K562 (cell line): Measurements from ENCODE around the gene ATP2B1.

Source experiments
- CTCF ChIP-seq, 3 experiments: IDR thresholded peaks in 2 of 3; conservative IDR thresholded peaks in 1 of 3; 2 replicates each; pipeline ENCODE4 v1.5.1; 2011 to 2012; ENCODE audit warnings: low read length in 3 of 3, mild to moderate bottlenecking in 3 of 3, control low read depth in 2 of 3, improper control_type of control experiment in 1 of 3, inconsistent platforms in 1 of 3, low read depth in 1 of 3, mixed read lengths in 1 of 3, moderate library complexity in 1 of 3; ENCODE audit not compliant: insufficient read depth in 2 of 3
- POLR2H ChIP-seq: IDR thresholded peaks from 2 replicates; pipeline ENCODE4 v1.6.1; 2016; ENCODE audit warnings: missing genetic modification characterization, low read depth, mild to moderate bottlenecking, control low read depth, missing compliant biosample characterization, moderate library complexity
- RAD21 ChIP-seq, 2 experiments: fragments of 250-450 bp in 1 of 2; fragments of 450-650 bp in 1 of 2; sonication (Bioruptor Pico) in 1 of 2; formaldehyde crosslinking in 1 of 2; IDR thresholded peaks in 1 of 2; conservative IDR thresholded peaks in 1 of 2; 2 replicates each; pipeline versions ENCODE4 v1.4.0 to v1.8.0; 2020 to 2022; ENCODE audit warnings: mild to moderate bottlenecking in 2 of 2, moderate library complexity in 1 of 2
- ZFP30 ChIP-seq: fragments of 250-450 bp; sonication (Bioruptor Pico); IDR thresholded peaks from 2 replicates; pipeline ENCODE4 v1.8.0; 2022; ENCODE audit warnings: moderate library complexity, mild to moderate bottlenecking, inconsistent platforms, borderline replicate concordance

DNA sequence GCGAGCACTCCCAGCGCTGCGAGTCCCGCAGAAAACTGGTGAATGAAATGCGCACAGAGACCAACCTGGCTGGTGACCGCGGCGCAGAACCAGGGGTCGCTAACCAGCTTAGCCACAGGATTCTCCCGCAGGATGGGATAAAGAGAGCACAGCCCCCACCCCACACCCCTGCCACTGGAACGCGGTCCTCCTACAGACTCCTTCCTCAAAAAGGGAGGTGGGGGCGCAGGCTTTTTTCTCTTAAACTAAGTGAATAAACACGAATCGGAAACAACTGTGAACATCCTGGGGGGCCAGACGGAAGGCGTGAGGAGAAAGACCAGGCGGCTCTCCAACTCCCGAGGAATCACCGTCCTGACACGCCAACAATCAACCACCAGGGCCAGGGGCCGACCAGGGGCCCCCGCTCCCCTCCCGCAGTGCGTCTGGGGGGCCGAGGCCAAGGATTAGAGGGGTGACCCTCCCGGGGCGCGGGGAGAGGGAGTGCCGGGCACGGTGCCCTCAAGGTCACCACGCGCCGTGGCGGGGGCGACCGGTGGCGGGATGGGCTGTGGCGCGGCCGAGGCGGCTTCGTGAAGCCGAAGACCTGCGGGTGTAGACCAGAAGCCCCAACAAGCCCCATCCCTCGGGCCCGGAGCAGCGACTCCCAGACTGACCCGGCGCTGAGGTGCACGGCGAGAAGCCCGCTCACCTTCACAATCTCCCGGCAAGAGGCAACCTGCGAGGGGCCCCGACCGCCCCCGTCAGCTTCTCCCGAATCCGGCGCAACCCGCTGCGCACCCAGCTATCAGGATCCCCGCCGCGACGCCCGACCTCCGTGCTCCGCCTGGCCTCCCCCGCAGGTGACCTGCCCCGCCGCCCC, 704 bp downstream of the ATP2B1 start:
- TF ChIP-seq CTCF (IDR thresholded peaks at IDR 0.05 in 2 of 3, conservative IDR thresholded peaks at IDR 0.05 in 1 of 3; ENCODE audit: insufficient read depth in 2 of 3, low read depth in 1 of 3, low read length in 3 of 3) (no peak), RAD21 (CRISPR knock-in tag; conservative IDR thresholded peaks at IDR 0.05 in 1 of 2, IDR thresholded peaks at IDR 0.05 in 1 of 2) (no peak), POLR2H (tag) (no peak), ZFP30 (CRISPR knock-in tag) (no peak)
